GM21529 (cell line): ENCODE measurements around the gene PAK1.
"Not testable (repeated sequence)": the region's sequence is repeated elsewhere in the genome, so short reads cannot be mapped to it uniquely, and the experiment has no call there.

Source experiments
- ATAC-seq: cut with Tn5 transposase; IDR thresholded peaks from one replicate; pipeline ENCODE4 v1.9.1; 2021; ENCODE audit not compliant: unreplicated experiment

PAK1 gene

DNA sequence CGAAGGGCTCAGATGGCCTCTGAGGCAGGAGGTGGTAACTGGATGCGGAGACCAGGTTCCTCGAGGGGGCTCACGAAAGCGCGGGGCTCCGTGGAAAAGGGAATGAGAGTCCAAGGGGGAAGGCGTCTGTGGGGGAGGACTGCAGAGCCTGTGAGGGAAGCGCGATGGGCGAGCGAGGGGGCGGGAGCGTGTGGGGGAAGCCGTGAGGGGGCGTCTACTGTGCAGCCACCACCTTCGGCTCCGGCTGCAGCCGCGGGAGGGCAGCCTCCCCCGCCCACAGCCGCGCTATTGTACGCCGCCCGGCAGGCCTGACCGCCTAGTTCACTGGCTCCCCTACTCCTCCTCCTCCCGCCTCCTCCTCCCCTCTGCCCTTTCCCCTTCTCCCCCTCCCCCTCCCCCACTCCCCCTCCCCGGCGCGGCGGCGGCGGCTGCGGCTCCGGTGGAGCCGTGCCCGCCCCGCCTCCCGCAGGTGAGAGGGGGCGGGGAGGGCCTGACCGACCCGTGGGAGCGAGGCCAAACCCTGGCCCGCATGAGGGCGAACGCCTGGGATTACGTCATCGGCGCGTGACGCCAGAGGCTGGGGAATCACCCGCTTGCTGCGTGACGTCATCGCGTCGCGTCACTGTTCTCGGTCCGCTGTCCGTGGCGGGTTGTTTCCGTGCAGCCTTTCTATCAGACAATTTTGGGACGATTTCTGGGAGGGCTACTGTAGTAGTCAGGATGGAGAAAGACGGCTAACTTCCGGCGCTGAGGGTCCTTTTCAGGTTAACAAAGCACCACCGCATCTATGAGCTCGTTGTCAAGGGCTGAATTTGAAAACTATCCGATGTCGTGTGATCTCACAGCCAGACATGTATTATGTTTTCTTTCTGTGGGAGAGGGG, at the start of gene PAK1:
Gene PAK1, minus strand, starts transcription at position 294 of the 883 bp plus-strand sequence. CDS start 81,574 bp downstream, outside the sequence.
- ATAC-seq = peak; percentile 56

DNA sequence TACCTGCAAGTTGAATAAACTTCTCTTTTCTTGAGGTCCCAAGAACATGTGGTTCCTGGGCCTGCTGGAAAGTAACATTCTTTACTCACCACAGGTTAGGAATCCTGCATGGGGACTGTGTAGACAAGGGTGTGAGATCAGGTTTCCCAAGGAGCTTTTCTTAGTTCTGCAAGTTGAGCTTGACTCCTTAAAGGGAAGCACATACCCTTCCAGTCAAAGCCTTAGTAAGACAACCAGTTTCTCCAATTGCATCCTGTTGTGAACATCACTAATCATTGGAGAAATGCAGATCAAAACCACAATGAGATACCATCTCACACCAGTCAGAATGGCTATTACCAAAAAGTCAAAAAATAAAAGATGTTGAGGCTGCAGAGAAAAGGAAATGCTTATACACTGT, 48.3 kb upstream of the PAK1 start:
- ATAC-seq = no peak

DNA sequence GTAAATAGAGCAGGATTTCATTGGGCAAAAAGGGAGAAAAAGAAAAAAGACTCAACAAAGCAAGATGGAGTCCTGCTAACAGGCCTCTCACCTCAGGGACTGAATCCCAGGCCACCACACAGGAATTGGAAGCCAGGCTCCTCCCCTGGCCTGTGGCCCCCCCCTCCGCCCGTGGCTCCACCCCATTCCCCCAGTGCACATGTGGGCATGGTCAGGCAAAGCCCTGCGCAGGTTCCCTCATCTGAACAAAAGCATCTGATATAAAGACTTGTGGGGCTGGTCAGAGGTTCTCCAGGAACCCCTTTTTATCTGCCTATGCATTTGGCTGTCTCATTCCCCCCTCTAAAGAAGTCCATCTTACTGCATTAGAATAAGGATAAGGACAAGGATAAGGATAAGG, 46.0 kb upstream of the PAK1 start:
- ATAC-seq = no peak

DNA sequence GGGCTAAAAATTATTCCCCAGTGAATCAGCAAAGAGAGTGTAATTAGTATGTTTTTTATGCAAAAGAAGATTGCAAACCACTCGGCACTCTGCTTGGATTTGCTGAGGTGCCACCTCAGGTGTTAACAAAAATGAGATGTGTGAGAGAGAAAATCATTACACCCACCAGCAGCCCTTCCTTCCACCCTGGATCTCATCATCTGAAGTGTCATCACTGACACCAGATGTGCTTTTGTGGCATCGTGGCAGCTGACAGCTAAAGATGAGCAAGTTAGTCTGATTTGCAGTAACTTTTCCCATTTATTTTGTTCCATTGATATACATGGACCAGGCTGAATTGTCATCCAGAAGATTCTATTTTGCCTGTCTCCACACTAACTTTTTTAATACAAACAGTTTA, 44.6 kb upstream of the PAK1 start:
- no peak for ATAC-seq

DNA sequence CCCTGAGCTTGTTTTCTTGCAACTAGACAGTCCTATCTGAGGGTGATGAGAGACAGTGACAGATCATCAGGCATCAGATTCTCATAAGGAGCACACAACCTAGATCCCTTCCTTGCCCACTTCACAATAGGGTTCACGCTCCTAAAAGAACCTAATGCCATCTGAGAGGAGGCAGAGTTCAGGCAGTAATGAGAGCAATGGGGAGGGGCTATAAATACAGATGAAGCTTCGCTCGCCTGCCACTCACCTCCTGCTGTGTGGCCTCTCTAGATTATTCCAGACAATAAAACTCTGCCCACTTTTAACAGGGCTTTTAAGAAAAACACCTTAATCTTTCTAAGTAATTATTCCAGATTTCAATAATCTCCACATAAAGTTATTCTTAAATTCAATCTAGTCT, 43.9 kb upstream of the PAK1 start:
- no peak for ATAC-seq

DNA sequence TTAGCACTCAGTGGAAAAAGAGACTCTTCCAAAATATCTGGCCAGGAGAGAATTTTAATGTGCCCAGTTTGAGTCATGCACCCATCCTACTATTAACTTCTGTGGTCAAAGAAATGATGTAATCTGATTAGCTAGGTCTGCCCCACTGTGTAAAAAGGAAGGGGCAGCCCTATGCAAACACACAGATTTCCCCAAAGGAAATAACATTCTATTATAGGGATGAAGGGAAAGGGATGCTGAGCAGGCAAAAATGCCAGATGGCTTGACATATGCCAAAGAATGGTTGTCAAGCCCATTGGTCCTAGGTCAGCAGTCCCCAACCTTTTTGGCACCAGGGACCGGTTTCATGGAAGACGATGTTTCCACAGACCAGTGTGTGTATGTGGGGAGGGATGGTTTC, 43.3 kb upstream of the PAK1 start:
- no peak for ATAC-seq

DNA sequence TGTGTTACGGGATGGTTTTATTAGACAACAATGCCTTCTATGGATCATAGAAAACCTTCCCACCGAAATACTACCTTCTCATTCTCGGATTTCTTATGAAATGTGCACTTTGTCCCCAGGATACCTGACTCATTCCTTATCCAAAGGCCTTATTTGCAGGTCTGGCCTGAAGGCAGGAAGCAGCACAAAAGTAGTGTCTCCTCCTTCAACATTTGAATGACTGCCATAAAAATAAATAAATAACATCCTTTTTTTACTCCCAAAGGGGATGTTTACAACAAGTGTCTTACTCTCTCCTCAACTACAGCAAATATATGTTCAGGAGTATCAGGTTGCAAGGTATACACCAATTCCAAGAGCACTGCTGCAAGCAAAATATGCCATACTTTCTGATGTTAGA, 41.6 kb upstream of the PAK1 start:
- no peak for ATAC-seq

DNA sequence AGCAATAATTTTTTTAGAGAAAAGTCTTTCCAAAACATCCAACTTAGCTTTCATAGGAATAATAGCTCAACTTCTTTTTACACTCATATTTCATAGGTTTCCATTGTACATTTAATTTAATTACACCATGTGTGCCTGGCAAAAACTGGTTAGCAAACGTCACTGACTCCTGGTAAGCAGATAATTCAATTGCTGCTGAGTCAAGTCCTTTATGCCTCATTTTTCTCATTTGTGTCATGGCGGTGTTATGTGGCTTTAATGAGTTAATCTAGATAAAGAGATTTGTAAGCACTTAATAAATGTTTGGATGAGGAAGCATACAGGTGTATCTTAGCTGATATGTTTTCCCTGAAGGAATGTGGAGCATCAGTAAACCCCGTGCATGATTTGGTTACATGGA, 41.2 kb upstream of the PAK1 start:
- ATAC-seq = no peak

DNA sequence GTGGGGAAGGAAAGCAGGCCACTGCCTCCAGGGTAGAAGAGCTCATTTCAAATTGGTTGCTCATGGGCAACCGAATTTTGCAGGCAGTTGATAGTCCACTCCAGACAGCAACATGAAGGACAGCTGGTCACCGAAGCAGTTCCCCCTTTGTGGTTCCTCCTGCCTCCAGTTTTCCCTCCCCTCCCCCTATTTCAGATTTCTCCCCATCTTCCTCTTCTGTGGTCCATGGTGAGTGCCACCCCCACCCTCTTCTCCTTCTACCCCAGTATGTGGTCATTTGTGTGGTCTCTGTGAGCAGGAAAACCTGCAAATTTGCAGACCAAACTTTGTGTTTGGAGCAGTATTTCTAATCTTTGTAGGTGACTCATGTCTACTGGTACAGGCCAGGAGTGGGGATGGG, 38.2 kb upstream of the PAK1 start:
- no peak for ATAC-seq

DNA sequence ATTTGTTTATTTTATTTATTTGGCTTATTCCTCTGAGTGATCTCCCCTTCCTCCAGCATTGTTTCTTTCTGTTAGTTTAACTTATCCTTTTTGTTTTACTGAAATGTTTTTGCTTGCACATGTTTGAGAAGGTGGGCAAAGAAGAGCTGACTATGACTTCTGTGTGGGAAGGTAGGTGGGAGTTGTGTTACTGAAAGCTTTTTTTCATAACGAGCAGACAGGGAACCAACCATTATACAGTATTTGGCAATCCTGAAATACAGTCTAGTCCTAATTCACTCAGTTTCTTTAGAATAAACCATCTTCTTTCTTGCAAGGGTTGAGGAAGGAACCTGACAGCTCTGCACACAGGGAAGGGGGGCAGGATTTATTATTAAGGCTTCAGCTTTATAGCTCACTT, 37.0 kb upstream of the PAK1 start:
- ATAC-seq = no peak

DNA sequence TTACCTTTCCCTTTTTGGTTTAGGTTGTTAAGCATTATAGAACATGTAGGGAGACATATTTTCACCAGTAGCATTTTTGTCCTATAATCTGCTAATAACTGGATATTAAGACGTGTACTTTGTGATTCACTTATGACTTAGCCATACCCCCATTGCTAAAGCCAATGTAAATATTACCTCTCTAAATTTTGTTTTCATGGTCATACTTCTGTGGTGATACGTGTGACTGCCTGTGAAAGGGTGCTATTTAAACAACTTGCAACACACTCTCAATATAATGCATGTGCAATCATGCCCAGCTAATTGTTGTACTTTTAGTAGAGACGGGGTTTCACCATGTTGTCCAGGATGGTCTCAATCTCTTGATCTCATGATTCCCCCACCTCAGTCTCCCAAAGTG, 36.2 kb upstream of the PAK1 start:
- no peak for ATAC-seq

DNA sequence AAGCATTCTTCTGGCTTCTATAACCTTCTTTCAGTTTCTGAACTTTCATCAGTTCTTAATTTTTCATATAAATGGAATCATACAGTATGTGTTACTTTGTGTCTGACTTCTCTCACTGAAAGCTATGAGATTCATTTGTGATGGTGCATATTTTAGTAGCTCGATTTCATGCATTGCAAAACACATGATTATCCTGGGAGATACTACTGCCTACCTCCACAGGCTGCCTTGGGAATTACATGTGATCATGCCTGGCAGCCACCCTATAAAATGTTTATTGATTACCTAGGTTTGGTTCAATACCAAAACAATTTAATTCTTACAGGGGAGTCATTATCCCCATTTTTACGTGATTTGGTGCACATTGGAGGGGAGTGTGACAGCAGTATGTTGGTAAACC, 34.1 kb upstream of the PAK1 start:
- no peak for ATAC-seq

DNA sequence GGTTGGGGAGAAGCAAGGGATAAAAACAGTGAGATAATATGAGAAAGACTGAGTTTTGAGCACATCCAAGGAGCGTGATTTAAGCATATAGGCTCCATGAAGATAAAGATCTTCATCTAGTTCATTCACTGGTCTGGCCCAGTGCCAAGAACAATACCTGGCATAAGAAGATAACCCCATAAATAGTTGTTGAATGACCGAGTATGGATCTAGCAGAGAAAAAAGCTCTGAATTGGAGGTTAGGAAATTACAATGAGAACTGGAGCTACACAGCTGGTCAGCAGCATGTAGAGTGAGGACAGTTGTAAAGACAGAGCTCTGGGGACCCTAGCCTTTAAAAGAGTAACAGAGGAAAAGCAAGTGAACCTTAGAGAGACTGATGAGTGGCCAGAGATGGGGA, 33.0 kb upstream of the PAK1 start:
- ATAC-seq = no peak

DNA sequence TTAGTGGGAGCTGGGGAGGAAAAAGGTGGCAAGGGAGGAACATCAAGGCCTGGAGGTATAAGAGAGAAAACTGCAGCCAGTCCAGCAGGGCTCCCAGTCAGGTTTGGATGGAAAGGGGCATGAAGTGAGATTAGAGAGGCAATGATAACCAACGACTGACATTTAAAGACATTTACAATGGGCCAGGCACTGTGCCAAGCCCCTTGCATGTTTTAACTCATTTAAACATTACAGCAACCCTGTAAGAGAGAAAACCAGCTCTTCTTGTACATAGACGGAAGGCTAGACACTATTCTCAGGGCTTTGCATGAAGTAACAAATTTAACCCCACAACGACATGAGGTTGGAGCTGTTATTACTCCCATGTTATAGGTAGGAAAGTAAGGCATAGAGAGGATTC, 32.1 kb upstream of the PAK1 start:
- no peak for ATAC-seq

DNA sequence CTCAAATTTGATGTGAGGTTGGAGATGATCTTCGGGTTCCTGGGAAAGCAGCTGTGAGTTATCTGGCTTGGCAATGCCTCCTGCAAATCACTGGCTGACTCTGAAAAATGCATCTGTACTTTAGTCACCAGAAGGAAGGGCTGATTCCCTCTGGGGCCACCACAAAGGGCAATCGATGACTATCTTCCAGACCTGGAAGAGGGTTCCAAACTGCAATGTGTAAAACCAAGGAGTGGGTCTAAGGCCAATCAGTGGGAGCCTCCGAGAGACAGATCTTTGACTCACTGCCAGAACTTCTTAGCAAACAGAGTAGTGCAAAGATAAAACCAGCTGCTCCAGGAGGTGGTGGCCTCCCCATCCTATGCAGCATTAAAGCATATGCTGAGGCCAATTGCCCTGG, 29.1 kb upstream of the PAK1 start:
- ATAC-seq = no peak

DNA sequence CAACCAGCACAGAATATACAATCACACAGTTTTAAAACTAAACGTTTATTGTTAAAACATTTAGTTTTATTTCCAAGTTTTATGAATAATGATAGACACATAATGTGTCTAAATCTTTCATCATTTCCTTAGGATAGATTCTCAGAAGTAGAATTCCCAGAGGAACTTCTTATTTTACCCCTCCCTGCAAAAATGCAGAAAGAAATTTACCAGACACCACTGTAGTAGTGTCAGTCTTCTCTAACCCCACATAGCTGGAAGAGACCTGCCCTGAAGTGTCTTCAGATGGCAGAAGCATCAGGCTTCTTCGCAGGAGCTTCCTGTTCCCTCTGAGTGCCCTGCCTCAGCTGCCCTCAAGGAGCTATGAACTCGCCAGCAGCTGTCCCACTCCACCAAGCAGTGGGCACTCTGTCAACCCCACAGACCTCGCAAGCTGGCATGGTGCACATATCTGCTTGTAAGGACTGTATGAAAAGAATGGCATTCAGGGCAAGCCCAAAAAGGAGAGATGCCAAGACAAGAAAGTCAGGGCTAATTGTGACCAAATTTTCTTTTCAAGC, 28.5 kb upstream of the PAK1 start:
- ATAC-seq = no peak

DNA sequence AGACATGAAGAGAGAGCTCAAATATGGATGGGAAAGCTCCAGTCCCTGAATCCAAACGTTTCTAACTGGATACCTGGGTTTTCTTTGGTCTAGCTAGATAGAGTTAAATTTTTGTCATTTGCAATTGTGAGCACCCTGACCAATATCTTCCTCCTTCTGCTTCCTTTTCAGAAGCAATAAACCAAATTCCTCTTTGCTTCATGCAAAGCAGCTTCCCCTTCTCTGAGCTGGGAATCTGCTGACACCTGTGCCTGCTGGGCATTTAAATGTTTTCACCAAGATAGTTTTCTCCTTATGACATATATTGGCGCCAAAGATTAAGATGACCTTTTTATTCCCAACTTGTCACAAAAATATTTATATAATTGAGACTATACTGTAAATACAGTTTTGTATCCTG, 27.9 kb upstream of the PAK1 start:
- no peak for ATAC-seq

DNA sequence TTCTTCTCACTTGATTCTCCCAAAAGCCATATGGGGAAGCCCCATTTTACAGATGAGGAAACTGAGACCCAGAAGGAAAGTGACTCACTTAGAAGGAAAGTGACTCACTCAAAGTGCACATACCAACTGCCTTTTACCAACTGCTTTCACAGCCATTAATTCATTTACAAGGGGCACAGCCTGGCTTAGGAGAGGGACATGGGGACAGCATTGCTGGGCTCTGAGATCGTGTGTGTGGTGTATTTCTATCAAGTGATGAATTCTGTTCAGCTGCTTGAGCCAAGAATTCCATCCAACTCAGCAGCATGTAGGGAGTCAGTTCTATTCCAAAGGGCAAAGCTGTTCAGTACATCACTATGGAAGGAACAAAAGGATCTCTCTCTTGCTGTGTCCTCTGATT, 23.5 kb upstream of the PAK1 start:
- ATAC-seq = no peak

DNA sequence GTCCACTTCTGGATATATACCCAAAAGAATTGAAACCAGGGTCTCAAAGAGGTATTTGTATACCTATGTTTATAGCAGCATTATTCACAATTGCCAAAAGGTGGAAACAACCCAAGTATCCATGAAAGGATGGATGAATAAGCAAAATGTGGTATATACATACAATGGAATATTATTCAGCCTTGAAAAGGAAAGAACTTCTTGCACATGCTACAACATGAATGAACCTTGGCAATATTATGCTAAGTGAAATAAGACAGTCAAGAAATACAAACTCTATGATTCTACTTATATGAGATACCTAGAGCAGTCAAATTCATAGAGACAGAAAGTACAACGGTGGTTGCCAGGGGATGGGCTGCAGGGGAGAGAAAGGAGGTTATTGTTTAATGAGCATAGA, 21.6 kb upstream of the PAK1 start:
- ATAC-seq = no peak

DNA sequence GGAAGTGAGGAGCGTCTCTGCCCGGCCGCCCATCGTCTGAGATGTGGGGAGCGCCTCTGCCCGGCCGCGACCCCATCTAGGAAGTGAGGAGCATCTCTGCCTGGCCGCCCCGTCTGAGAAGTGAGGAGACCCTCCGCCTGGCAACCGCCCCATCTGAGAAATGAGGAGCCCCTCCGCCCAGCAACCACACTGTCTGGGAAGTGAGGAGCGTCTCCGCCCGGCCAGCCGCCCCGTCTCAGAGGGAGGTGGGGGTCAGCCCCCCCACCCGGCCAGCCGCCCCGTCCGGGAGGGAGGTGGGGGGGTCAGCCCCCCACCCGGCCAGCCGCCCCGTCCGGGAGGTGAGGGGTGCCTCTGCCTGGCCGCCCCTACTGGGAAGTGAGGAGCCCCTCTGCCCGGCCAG, 16.1 kb upstream of the PAK1 start:
- not testable (repeated sequence) for ATAC-seq

DNA sequence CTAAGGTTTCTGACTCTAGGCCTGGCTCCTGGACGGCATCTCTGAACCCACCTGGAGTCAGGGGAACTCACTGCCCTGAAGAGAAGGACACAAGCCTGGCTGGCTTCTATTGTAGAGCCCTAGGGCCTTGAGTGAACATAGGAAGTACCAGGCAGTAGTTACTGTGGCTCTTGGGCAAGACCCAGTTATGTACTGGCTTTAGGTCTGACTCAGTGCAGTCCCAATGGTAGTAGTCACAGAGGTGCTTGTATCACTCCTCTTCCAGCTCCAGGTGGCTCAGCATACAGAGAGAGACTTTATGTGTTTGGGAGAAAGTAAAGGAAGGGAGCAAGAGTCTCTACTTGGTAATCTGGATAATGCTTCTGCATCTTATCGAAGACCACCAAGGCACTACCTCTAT, 13.9 kb upstream of the PAK1 start:
- ATAC-seq = no peak

DNA sequence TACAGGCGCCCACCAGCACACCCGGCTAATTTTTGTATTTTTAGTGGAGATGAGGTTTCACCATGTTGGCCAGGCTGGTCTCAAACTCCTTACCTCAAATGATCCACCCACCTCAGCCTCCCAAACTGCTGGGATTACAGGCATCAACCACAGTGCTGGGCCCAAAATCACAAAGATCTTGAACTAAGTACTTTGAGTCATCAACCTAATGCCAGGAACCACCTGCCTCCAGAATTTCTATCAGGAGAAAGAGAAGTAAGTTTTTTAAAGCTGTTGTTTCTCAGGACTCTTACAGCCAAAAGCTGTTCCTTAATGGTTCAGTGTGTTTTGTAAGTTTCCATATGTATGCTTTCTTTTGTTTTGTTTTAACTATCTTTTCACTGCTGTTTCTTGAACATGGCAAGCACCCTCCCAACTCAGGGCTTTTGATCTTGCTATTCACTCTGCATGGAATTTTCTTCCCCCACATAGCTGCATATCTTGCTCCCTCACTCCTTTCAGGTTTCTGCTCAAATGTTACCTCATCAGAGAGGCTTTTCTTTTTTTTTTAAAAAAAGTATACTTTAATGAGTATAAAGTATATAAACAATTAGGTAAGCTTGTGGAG, 6.0 kb upstream of the PAK1 start:
- no peak for ATAC-seq
